Stimulated activated naive B cell treated with anti-CD40 and anti-IgM and Interleukin-4, amounts not matched to agents 10 μg/mL and 1 μg/mL and 100 μg/mL, for 72 hours (primary cell): ENCODE results near the gene HDGFL3.
A peak's percentile ranks its signal among the peaks of the same experiment; 100 is the strongest.
"Not testable (repeated sequence)": the region's sequence is repeated elsewhere in the genome, so short reads cannot be mapped to it uniquely, and the experiment has no call there.

ENCODE experiments used
- ATAC-seq, 2 donors: fragments of 150-1000 bp; cut with Tn5 transposase; replicated peaks; 2 replicates each; pipeline ENCODE4 v1.10.0; 2021; ENCODE audit warnings: moderate library complexity in 1 of 2
- DNase-seq: peaks from one replicate; pipeline ENCODE4 v3.0.0; 2021
- H3K27ac Mint-ChIP-seq: one replicate; pipeline ENCODE4 v1.8.0; 2022; ENCODE audit warnings: mild to moderate bottlenecking, mixed read lengths
- H3K27me3 Mint-ChIP-seq, 2 donors: one replicate each; pipeline ENCODE4 v1.8.0; 2022; ENCODE audit warnings: mixed read lengths in 2 of 2
- H3K36me3 Mint-ChIP-seq, 2 donors: one replicate each; pipeline ENCODE4 v1.8.0; 2022; ENCODE audit warnings: mixed read lengths in 2 of 2, mild to moderate bottlenecking in 1 of 2
- H3K4me1 Mint-ChIP-seq, 2 donors: one replicate each; pipeline ENCODE4 v1.8.0; 2022; ENCODE audit warnings: mixed read lengths in 2 of 2, mild to moderate bottlenecking in 1 of 2
- H3K4me3 Mint-ChIP-seq, 2 donors: one replicate each; pipeline ENCODE4 v1.8.0; 2022; ENCODE audit warnings: mild to moderate bottlenecking in 2 of 2, mixed read lengths in 2 of 2, moderate library complexity in 1 of 2
- H3K9me3 Mint-ChIP-seq, 2 donors: one replicate each; pipeline ENCODE4 v1.8.0; 2022; ENCODE audit warnings: mixed read lengths in 2 of 2, mild to moderate bottlenecking in 1 of 2

HDGFL3 gene

DNA sequence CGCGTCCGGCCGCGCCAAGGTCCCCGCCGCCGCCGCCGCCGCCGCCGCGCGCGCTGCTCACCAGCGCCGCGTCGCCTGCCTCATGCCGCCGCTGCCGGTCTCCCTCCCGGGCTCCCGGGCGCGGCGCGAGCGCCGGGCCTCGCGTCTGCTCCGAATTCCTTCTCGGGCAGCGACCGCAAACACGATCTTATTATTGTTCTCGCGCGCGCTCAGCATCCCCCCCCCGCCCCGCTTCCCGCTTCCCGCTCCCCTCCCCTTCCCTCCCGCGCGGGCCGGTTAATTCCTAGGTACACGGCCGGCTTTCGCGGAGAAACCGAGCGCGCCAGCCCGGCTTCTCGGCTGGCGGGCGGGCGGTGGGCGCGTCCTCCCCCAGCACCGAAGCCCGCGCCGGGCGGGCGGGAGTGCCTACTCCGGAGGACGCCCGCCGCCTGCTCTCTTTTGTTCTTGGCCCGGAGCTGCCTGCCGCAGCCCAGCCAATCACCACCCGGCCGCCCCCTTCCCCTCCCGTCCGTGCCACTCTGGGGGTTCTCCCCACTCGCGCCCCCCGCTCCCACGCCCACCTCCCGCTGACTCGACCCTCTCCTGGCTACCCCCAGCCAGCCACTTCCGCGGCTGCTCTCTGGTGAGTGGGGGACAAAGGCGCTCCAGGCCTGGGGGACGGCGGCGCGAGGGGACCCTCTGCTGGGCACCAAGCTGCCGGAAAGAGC, at the start of gene HDGFL3:
TSS of gene HDGFL3 (minus strand) at position 164 of the 707 bp plus-strand sequence. CDS start 409 bp downstream, outside the sequence.
- ATAC-seq (peak; percentile 69), DNase-seq (peak; percentile 27)
- H3K36me3 Mint-ChIP-seq = peaks cover 2 to 3% of the 10 kb centered on the region in 2 donors
- H3K27ac Mint-ChIP-seq = peak within 1 kb of the TSS; percentile 91
- H3K27me3 Mint-ChIP-seq = peaks cover 8 to 9% of the 10 kb centered on the region in 2 donors
- no peaks in the 10 kb centered on the region for H3K9me3 Mint-ChIP-seq
- peaks cover 3 to 12% of the 10 kb centered on the region in 2 donors for H3K4me1 Mint-ChIP-seq
- peak within 1 kb of the TSS; percentile 85 to 87 for H3K4me3 Mint-ChIP-seq

DNA sequence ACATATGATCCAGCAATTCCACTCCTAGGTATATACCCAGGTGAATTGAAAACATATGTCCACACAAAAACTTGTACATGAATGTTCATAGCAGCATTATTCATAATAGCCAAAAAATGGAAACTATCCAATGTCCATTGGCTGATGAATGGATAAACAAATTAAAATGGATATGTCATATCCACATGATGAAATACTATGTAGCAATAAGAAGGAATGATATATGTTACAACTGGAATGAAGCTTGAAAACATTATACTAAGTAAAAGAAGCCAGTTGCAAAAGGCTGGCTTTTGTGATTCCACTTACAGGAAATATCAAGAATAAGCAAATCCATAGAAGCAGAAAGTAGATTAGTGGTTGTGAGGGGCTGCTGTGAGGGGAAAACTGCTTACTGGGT, 43.2 kb upstream of the HDGFL3 start:
- H3K4me1 Mint-ChIP-seq = no peaks in the 10 kb centered on the region
- no peak overlapping the region for H3K4me3 Mint-ChIP-seq
- ATAC-seq (no peak), DNase-seq (no peak)
- peaks cover 46 to 49% of the 10 kb centered on the region in 2 donors for H3K27me3 Mint-ChIP-seq
- no peaks in the 10 kb centered on the region for H3K9me3 Mint-ChIP-seq
- no peaks in the 10 kb centered on the region for H3K36me3 Mint-ChIP-seq
- no peak overlapping the region for H3K27ac Mint-ChIP-seq

GRCh38 chr15:83249030-83249343, 41.4 kb upstream of the HDGFL3 start:
- Mint-ChIP-seq H3K27ac (no peak overlapping the region), H3K36me3 (no peaks in the 10 kb centered on the region), H3K4me1 (no peaks in the 10 kb centered on the region), H3K4me3 (no peak overlapping the region), H3K9me3 (peaks cover 3% of the 10 kb centered on the region in 2 donors), H3K27me3 (peaks cover 34 to 44% of the 10 kb centered on the region in 2 donors)
- DNase-seq (no peak), ATAC-seq (no peak)

GRCh38 chr15:83248151-83249029, 40.8 kb upstream of the HDGFL3 start:
- ATAC-seq (peak; percentile 57 to 59), DNase-seq (peak; percentile 7)
- Mint-ChIP-seq H3K27me3 (peaks cover 34 to 48% of the 10 kb centered on the region in 2 donors), H3K4me3 (no peak overlapping the region), H3K9me3 (peaks cover 3% of the 10 kb centered on the region in 2 donors), H3K36me3 (no peaks in the 10 kb centered on the region), H3K4me1 (no peaks in the 10 kb centered on the region), H3K27ac (no peak overlapping the region)

GRCh38 chr15:83243634-83244033, 36.0 kb upstream of the HDGFL3 start:
- Mint-ChIP-seq H3K4me3 (no peak overlapping the region), H3K4me1 (no peaks in the 10 kb centered on the region), H3K27ac (no peak overlapping the region), H3K27me3 (peaks cover 24 to 45% of the 10 kb centered on the region in 2 donors), H3K36me3 (no peaks in the 10 kb centered on the region), H3K9me3 (peaks cover 11 to 16% of the 10 kb centered on the region in 2 donors)
- DNase-seq (no peak), ATAC-seq (no peak)

DNA sequence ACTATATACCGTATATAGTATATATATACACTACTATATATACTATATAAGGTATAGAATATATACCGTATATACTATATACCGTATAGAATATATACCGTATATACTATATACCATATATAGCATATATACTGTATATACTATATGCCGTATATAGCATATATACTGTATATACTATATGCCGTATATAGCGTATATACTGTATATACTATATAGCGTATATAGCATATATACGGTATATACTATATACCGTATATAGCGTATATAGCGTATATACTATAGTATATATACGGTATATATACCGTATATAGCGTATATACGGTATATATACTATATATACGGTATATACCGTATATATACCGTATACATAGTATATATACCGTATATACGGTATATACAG, 22.6 kb upstream of the HDGFL3 start:
- H3K4me3 Mint-ChIP-seq = no peak overlapping the region
- no peak for DNase-seq
- H3K27me3 Mint-ChIP-seq = peaks cover 7 to 15% of the 10 kb centered on the region in 2 donors
- H3K36me3 Mint-ChIP-seq = no peaks in the 10 kb centered on the region
- no peak for ATAC-seq
- no peaks in the 10 kb centered on the region for H3K9me3 Mint-ChIP-seq
- no peaks in the 10 kb centered on the region for H3K4me1 Mint-ChIP-seq
- no peak overlapping the region for H3K27ac Mint-ChIP-seq

DNA sequence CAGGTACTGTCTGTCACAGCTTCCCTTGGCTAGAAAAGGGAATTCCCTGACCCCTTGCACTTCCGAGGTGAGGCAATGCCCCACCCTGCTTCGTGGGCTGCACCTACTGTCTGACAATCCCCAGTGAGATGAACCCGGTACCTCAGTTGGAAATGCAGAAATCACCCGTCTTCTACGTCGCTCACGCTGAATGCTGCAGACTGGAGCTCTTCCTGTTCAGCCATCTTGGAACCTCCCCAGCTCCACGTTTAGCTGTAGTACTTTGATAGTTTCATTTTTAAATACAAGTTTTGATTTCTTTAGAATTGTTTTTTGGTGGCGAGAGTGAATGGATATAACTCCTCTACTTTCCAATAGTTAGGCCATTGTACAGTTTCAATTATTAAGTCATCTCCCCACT, 17.8 kb upstream of the HDGFL3 start:
- Mint-ChIP-seq H3K4me3 (no peak overlapping the region), H3K27me3 (peaks cover 9 to 22% of the 10 kb centered on the region in 2 donors), H3K9me3 (peaks cover 0 to 4% of the 10 kb centered on the region in 2 donors), H3K4me1 (no peaks in the 10 kb centered on the region), H3K36me3 (no peaks in the 10 kb centered on the region), H3K27ac (no peak overlapping the region)
- ATAC-seq (no peak), DNase-seq (no peak)

DNA sequence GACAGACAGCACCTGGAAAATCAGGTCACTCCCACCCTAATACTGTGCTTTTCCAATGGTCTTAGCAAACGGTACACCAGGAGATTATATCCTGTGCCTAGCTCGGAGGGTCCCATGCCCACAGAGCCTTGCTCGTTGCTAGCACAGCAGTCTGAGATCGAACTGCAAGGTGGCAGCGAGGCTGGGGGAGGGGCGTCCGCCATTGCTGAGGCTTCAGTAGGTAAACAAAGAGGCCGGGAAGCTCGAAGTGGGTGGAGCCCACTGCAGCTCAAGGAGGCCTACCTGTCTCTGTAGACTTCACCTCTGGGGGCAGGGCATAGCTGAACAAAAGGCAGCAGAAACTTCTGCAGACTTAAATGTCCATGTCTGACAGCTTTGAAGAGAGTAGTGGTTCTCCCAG, 14.2 kb upstream of the HDGFL3 start:
- not testable (repeated sequence) for H3K4me1 Mint-ChIP-seq, DNase-seq, H3K9me3 Mint-ChIP-seq, ATAC-seq, H3K36me3 Mint-ChIP-seq, H3K27ac Mint-ChIP-seq, H3K4me3 Mint-ChIP-seq
- peaks cover 24 to 38% of the 10 kb centered on the region in 2 donors for H3K27me3 Mint-ChIP-seq

DNA sequence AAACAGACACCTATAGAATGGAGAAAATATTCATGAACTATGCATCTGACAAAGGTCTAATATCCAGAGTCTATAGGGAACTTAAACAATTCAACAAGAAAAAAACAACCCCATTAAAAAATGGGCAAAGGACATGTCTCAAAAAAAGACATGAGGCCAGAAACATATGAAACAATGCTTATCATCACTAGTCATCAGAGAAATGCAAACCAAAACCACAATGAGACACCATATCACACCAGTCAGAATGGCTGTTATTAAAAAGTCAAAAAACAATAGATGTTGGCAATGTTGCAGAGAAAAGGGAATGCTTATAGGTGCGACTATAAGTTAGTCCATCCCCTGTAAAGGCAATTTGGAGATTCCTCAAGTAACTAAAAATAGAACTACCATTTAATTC, 11.4 kb upstream of the HDGFL3 start:
- ATAC-seq (no peak), DNase-seq (no peak)
- Mint-ChIP-seq H3K4me3 (no peak overlapping the region), H3K27ac (no peak overlapping the region), H3K27me3 (peaks cover 33 to 43% of the 10 kb centered on the region in 2 donors), H3K36me3 (peaks cover 0 to 2% of the 10 kb centered on the region in 2 donors), H3K4me1 (no peaks in the 10 kb centered on the region), H3K9me3 (peaks cover 7 to 8% of the 10 kb centered on the region in 2 donors)

DNA sequence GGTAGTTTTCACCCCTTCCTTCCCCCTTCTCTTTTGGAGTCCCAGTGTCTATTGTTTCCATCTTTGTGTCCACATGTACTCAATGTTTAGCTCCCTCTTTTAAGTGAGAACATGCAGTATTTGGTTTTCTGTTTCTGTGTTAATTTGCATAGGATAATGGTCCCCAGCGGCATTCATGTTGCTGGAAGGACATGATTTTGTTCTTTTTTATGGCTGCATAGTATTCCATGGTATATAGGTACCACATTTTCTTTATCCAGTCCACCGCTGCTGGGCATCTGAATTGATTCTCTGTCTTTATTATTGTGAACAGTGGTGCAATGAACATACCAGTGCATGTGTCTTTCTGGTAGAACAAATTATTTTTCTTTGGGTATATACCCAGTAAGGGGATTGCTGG, 7.7 kb upstream of the HDGFL3 start:
- peaks cover 0 to 2% of the 10 kb centered on the region in 2 donors for H3K36me3 Mint-ChIP-seq
- peaks cover 28 to 29% of the 10 kb centered on the region in 2 donors for H3K27me3 Mint-ChIP-seq
- H3K27ac Mint-ChIP-seq = no peak overlapping the region
- no peak for ATAC-seq
- DNase-seq = no peak
- H3K4me1 Mint-ChIP-seq = no peaks in the 10 kb centered on the region
- no peak overlapping the region for H3K4me3 Mint-ChIP-seq
- peaks cover 3 to 8% of the 10 kb centered on the region in 2 donors for H3K9me3 Mint-ChIP-seq

DNA sequence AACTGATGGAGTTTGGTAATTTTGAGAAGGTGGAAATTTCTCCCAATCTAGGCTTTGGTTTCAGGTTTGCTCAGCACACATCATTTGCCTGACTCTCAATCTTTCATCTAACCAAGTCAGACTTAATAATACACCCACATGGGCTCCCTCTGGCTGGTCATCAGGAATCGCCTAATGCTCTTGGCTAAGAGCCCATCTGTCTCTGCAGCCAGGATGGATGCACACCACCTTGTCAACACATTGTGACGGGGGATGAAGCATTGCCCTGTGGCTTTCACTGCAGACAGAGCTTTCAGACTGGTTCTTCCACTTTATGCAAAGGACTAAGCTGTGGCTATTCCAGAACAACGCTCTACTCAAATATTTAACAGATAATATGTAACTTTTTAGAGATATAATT, 3.0 kb upstream of the HDGFL3 start:
- Mint-ChIP-seq H3K4me3 (no peak overlapping the region), H3K27me3 (peaks cover 17 to 18% of the 10 kb centered on the region in 2 donors), H3K9me3 (peaks cover 2 to 6% of the 10 kb centered on the region in 2 donors), H3K4me1 (peaks cover 3 to 11% of the 10 kb centered on the region in 2 donors), H3K36me3 (peaks cover 2 to 6% of the 10 kb centered on the region in 2 donors), H3K27ac (no peak overlapping the region)
- no peak for DNase-seq
- no peak for ATAC-seq

DNA sequence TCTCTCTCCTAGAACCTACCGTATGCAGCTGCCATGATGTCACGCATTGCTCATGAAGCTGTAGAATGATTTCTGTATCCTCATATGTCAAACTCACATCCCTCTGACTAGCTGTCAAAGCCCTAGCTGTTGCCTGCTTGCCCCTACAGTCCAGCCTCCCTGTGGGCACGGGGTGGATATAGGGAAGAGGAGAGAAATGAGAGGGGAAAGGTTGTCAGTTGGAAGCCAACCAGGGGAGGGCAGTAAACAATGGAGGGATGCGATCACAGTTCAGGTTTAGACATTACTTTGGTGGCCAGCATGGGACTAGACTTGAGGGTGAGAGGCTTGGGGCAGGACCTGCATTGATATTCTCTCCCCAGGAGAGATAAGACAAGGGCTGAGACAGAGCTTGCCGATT, 1.7 kb upstream of the HDGFL3 start:
- no peak overlapping the region for H3K4me3 Mint-ChIP-seq
- no peak for ATAC-seq
- no peaks in the 10 kb centered on the region for H3K9me3 Mint-ChIP-seq
- H3K36me3 Mint-ChIP-seq = peaks cover 2 to 3% of the 10 kb centered on the region in 2 donors
- no peak for DNase-seq
- peaks cover 11 to 12% of the 10 kb centered on the region in 2 donors for H3K27me3 Mint-ChIP-seq
- H3K4me1 Mint-ChIP-seq = peaks cover 3 to 11% of the 10 kb centered on the region in 2 donors
- H3K27ac Mint-ChIP-seq = no peak overlapping the region

DNA sequence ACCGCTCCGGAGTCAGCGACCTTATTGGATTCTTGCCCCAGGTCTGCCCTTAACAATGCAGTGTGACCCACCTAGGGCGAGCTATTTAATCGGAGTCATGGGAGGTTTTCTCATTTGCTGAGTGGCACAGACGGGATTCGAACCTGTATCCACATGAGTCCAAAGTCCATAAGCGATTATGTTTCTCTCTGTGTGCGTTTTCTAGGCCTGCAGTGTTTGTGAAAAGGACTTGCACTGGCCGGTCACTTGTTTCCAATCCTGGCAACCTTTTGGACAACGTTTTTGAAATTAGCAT, 691 bp upstream of the HDGFL3 start:
- H3K4me1 Mint-ChIP-seq = peaks cover 3 to 11% of the 10 kb centered on the region in 2 donors

DNA sequence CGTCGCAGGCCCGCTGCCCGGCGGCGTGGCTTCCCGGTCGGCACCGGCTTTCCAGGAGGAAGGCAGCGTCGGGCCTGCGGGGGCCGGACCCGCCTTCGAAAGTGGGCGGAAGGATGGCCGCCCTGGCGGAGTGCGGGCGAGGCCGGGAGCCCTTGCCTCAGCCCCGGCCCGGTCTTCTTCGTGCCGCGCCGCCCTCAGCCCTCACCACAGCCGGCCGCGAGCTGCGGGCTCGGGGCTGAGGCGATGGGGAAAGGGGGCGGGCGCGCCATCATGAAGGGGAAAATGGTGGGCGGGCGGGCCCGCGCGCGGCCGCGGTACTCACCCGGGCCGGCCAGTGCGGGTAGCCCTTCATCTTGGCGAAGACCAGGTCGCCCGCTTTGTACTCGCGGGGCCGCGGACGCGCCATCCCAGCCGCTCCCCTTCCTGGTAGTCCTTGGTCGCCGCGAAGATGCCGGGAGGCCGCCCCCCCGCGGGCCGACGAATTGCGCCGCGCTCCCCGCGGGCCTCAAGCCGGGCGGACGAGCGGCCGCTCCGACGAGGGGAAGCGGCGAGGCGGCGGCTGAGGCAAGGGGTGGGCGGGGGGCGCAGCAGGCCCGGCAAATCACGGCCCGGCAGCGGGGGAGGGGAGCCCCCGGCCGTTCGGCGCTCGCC, 489 bp downstream of the HDGFL3 start:
- H3K4me3 Mint-ChIP-seq = peak overlapping the region; percentile 85 to 87
- DNase-seq (peak; percentile 13), ATAC-seq (peak; percentile 48 to 60)
- H3K27ac Mint-ChIP-seq = no peak overlapping the region
- H3K27me3 Mint-ChIP-seq = peaks cover 8 to 9% of the 10 kb centered on the region in 2 donors
- H3K4me1 Mint-ChIP-seq = peaks cover 4 to 19% of the 10 kb centered on the region in 2 donors
- H3K36me3 Mint-ChIP-seq = peaks cover 2 to 3% of the 10 kb centered on the region in 2 donors
- no peaks in the 10 kb centered on the region for H3K9me3 Mint-ChIP-seq

More for the DNA sequence above, 691 bp upstream of the HDGFL3 start:
- peaks cover 8 to 9% of the 10 kb centered on the region in 2 donors for H3K27me3 Mint-ChIP-seq
- no peak for ATAC-seq
- peaks cover 2 to 3% of the 10 kb centered on the region in 2 donors for H3K36me3 Mint-ChIP-seq
- H3K27ac Mint-ChIP-seq = peak overlapping the region; percentile 75
- no peak for DNase-seq
- no peaks in the 10 kb centered on the region for H3K9me3 Mint-ChIP-seq
- H3K4me3 Mint-ChIP-seq = peak overlapping the region in 1 of 2 donors; percentile 85
